ENCODE data around the gene CASZ1. TPM values are rescaled to one million over a fixed set of nuclear protein-coding genes. Genes with fewer than 3 reads are reported as not detected.

Gene CASZ1
- total and polyA plus RNA-seq, 10 of the 15 experiments (the other 5 are each of a cell fraction or from before 2014, with no cell fraction given): 0.52 to 9.8 (median 3.7) TPM

DNA sequence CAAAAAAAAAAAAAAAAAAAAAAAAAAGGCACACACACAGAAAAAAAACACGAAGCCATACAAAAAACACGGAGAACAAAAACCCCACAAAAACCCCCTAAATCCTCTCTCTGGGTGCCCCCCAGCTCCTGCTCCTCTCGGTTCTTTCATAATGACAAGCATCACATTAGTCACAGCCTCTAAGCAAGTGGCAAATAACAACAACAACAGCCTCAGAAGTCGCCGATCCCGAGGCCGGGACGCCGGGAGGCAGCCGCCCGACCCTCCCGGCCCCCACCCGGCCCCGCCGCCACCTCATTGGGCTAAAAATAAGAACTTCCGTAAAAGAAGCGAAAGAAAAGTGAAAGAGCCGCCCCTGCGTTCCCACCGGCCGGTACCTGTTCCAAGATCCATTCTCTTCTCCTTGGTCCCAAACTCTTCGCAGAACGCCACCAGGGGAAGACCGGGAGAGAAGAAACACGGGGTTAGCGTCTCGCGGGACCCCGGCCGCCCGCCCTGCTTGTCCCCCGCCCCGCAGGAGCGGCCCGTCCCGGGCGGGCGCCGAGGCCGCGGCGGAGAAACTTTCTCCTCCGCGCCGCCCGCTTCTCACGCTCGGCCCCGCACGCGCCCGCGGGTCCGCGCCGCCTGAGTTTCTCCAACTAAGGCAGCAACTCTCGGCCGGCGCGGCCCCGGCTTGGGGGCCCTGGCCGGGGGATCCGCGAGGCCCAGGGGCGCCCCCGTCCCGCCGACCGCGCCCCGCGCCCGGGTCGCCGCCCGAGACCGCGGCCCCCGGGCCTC, 102.8 kb downstream of the CASZ1 start:
- H3K9ac ChIP-seq (ENCODE audit: control insufficient read depth, insufficient read depth, low read length): peak overlapping the region; percentile 80
- SMC1A ChIA-PET (ENCODE audit: uncharacterized antibody, unreplicated experiment): interaction anchor here (1.1 to 2.5 kb wide), 3 partner anchors 186 to 215 kb away, joined by 3 to 8 read pairs (median 8); no protein-coding TSS in a partner anchor
- under 1% methylated on average over 50 of the region's 79 CpGs for WGBS (ENCODE audit: insufficient coverage, insufficient replicate concordance, low lambda C conversion rate, missing lambda C conversion rate)
- H3K27me3 ChIP-seq (replicated peaks in 1 of 2; ENCODE audit: control insufficient read depth in 2 of 2, insufficient read depth in 2 of 2, low read length in 1 of 2): no peaks in the 10 kb centered on the region
- H3K27ac ChIP-seq (ENCODE audit: control insufficient read depth, insufficient read depth): peak overlapping the region; percentile 69
- H3K4me2 ChIP-seq (ENCODE audit: control insufficient read depth, insufficient read depth): no peak overlapping the region; the same call in none of the 2 replicates
- POLR2A ChIA-PET: no interaction called here
- peak overlapping the region; percentile 75 for H2AFZ ChIP-seq (ENCODE audit: control insufficient read depth, low read depth, low read length)
- in situ Hi-C loops (cut with MboI): no loop called here
- peaks cover 15% of the 10 kb centered on the region for H3K4me1 ChIP-seq (ENCODE audit: control insufficient read depth, insufficient read depth, low read length)
- no TSS peak for BruUV-seq (replicated peaks)
- RAD21 ChIA-PET (ENCODE audit: unreplicated experiment): interaction anchor here (0.6 to 1.5 kb wide), 3 partner anchors 180 to 319 kb away, joined by 3 to 10 read pairs (median 3); partner anchors contain the start of gene TARDBP
- intact Hi-C loops (cut with micrococcal nuclease; ENCODE audit: unreplicated experiment): loop anchor here (2.0 to 5.0 kb wide), 3 partner anchors 173 to 249 kb away; no protein-coding TSS in a partner anchor
- H3K9me3 ChIP-seq (replicated peaks; ENCODE audit: control insufficient read depth, insufficient read depth, low read length): no peaks in the 10 kb centered on the region
- peak; percentile 37 for ATAC-seq
- peak overlapping the region; percentile 97 for H3K4me3 ChIP-seq
- CTCF ChIA-PET: interaction anchor here (0.6 to 4.0 kb wide), 7 partner anchors 172 to 249 kb away, joined by 3 to 24 read pairs (median 4); no protein-coding TSS in a partner anchor
- H4K20me1 ChIP-seq (ENCODE audit: control insufficient read depth, insufficient read depth): no peaks in the 10 kb centered on the region
- H3K36me3 ChIP-seq (ENCODE audit: control insufficient read depth in 2 of 2, insufficient read depth in 2 of 2, low read length in 1 of 2): no peaks in the 10 kb centered on the region
- FAIRE-seq: no peak
- peaks cover 15% of the 10 kb centered on the region for H3K79me2 ChIP-seq (ENCODE audit: control insufficient read depth, insufficient read depth, low read length)
- no peak for DNase-seq (ENCODE audit: low read depth, low spot score)
- TF ChIP-seq ETV6 (conservative IDR thresholded peaks at IDR 0.05 in 1 of 2, IDR thresholded peaks at IDR 0.05 in 1 of 2; ENCODE audit: borderline replicate concordance in 1 of 2, low read depth in 1 of 2) (no peak), NFYB (IDR thresholded peaks at IDR 0.05; ENCODE audit: insufficient read depth, low read depth, low read length) (no peak), RELA (IDR thresholded peaks at IDR 0.05; ENCODE audit: borderline replicate concordance, partially characterized antibody) (no peak), PML (IDR thresholded peaks at IDR 0.05; ENCODE audit: low read length) (no peak), JUNB (IDR thresholded peaks at IDR 0.05) (no peak), NR2F1 (conservative IDR thresholded peaks at IDR 0.05) (0 out of 2 replicates have a peak, but pooled peaks have one; percentile 34), YBX1 (IDR thresholded peaks at IDR 0.05) (no peak), TBL1XR1 (IDR thresholded peaks at IDR 0.05; ENCODE audit: low read depth, low read length) (no peak), ATF7 (IDR thresholded peaks at IDR 0.05; ENCODE audit: low read depth) (no peak), BHLHE40 (IDR thresholded peaks at IDR 0.05; ENCODE audit: borderline replicate concordance in 1 of 2, low read depth in 2 of 2, low read length in 1 of 2) (peak in 1 of 2 experiments; percentile 49; a peak in 2 of 4 replicates), MTA2 (IDR thresholded peaks at IDR 0.05; ENCODE audit: low read depth) (no peak), POLR2AphosphoS5 (IDR thresholded peaks at IDR 0.05; ENCODE audit: low read length) (0 out of 2 replicates have a peak, but pooled peaks have one; percentile 38), IKZF1 (conservative IDR thresholded peaks at IDR 0.05) (peak; percentile 62), MEF2B (IDR thresholded peaks at IDR 0.05; ENCODE audit: partially characterized antibody, poor library complexity, severe bottlenecking) (peak; percentile 21), SMC3 (IDR thresholded peaks at IDR 0.05; ENCODE audit: borderline replicate concordance, low read length) (no peak)
- TF ChIP-seq, protein P1, sequence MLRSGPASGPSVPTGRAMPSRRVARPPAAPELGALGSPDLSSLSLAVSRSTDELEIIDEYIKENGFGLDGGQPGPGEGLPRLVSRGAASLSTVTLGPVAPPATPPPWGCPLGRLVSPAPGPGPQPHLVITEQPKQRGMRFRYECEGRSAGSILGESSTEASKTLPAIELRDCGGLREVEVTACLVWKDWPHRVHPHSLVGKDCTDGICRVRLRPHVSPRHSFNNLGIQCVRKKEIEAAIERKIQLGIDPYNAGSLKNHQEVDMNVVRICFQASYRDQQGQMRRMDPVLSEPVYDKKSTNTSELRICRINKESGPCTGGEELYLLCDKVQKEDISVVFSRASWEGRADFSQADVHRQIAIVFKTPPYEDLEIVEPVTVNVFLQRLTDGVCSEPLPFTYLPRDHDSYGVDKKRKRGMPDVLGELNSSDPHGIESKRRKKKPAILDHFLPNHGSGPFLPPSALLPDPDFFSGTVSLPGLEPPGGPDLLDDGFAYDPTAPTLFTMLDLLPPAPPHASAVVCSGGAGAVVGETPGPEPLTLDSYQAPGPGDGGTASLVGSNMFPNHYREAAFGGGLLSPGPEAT (IDR thresholded peaks at IDR 0.05; ENCODE audit: low read depth): peak; percentile 50; the same call in 1 of the 2 replicates
- TF ChIP-seq, protein P2, sequence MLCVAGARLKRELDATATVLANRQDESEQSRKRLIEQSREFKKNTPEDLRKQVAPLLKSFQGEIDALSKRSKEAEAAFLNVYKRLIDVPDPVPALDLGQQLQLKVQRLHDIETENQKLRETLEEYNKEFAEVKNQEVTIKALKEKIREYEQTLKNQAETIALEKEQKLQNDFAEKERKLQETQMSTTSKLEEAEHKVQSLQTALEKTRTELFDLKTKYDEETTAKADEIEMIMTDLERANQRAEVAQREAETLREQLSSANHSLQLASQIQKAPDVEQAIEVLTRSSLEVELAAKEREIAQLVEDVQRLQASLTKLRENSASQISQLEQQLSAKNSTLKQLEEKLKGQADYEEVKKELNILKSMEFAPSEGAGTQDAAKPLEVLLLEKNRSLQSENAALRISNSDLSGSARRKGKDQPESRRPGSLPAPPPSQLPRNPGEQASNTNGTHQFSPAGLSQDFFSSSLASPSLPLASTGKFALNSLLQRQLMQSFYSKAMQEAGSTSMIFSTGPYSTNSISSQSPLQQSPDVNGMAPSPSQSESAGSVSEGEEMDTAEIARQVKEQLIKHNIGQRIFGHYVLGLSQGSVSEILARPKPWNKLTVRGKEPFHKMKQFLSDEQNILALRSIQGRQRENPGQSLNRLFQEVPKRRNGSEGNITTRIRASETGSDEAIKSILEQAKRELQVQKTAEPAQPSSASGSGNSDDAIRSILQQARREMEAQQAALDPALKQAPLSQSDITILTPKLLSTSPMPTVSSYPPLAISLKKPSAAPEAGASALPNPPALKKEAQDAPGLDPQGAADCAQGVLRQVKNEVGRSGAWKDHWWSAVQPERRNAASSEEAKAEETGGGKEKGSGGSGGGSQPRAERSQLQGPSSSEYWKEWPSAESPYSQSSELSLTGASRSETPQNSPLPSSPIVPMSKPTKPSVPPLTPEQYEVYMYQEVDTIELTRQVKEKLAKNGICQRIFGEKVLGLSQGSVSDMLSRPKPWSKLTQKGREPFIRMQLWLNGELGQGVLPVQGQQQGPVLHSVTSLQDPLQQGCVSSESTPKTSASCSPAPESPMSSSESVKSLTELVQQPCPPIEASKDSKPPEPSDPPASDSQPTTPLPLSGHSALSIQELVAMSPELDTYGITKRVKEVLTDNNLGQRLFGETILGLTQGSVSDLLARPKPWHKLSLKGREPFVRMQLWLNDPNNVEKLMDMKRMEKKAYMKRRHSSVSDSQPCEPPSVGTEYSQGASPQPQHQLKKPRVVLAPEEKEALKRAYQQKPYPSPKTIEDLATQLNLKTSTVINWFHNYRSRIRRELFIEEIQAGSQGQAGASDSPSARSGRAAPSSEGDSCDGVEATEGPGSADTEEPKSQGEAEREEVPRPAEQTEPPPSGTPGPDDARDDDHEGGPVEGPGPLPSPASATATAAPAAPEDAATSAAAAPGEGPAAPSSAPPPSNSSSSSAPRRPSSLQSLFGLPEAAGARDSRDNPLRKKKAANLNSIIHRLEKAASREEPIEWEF (IDR thresholded peaks at IDR 0.05; ENCODE audit: insufficient replicate concordance, low read depth, low read length): no peak
